Measurements from ENCODE around the gene TMEM270. TPM values are rescaled to one million over a fixed set of nuclear protein-coding genes. Genes with fewer than 3 reads are reported as not detected.

TMEM270 gene
- total RNA-seq, 2 experiments from 2014 or later = not detected

GRCh38 chr7:73828972-73829371 is 32.0 kb upstream of the TMEM270 start:
- peak overlapping the region; percentile 54 for H3K4me3 Mint-ChIP-seq

GRCh38 chr7:73829505-73829904 is 31.5 kb upstream of the TMEM270 start:
- DNase-seq (no peak), ATAC-seq (ENCODE audit: poor library complexity) (no peak)
- Mint-ChIP-seq H3K4me3 (no peak overlapping the region), H3K36me3 (ENCODE audit: low read depth) (no peaks in the 10 kb centered on the region), H3K27me3 (peaks cover 9% of the 10 kb centered on the region), H3K9me3 (no peaks in the 10 kb centered on the region), H3K27ac (no peak overlapping the region), H3K4me1 (ENCODE audit: low read depth) (peaks cover 33% of the 10 kb centered on the region)
- no peak overlapping the region for H3K27ac ChIP-seq (ENCODE audit: low read depth in 1 of 2, low read length in 2 of 2)
- H3K27me3 ChIP-seq (ENCODE audit: control insufficient read depth in 1 of 2, insufficient read depth in 2 of 2, low read length in 2 of 2) = peaks cover 0 to 5% of the 10 kb centered on the region in 2 experiments
- TF ChIP-seq CTCF (IDR thresholded peaks at IDR 0.05) = no peak
- ChIA-PET CTCF (no interaction called here), POLR2A (no interaction called here)
- peaks cover 37% of the 10 kb centered on the region for H3K4me1 ChIP-seq (ENCODE audit: insufficient read depth, low read length)
- no peaks in the 10 kb centered on the region for H3K36me3 ChIP-seq (ENCODE audit: insufficient read depth, low read length)
- H3K9me3 ChIP-seq (ENCODE audit: control insufficient read depth in 1 of 2, insufficient read depth in 1 of 2, low read length in 2 of 2) = peaks cover 0 to 2% of the 10 kb centered on the region in 2 experiments
- H3K4me3 ChIP-seq (ENCODE audit: low read length) = no peak overlapping the region
- intact Hi-C loops (cut with DNase I, micrococcal nuclease) = no loop called here

More at GRCh38 chr7:73828972-73829371, 32.0 kb upstream of the TMEM270 start:
- Histone ChIP-seq H3K27ac (ENCODE audit: low read depth in 1 of 2, low read length in 2 of 2) (no peak overlapping the region), H3K4me3 (ENCODE audit: low read length) (no peak overlapping the region), H3K4me1 (ENCODE audit: insufficient read depth, low read length) (peaks cover 43% of the 10 kb centered on the region), H3K9me3 (ENCODE audit: control insufficient read depth in 1 of 2, insufficient read depth in 1 of 2, low read length in 2 of 2) (no peaks in the 10 kb centered on the region), H3K27me3 (ENCODE audit: control insufficient read depth in 1 of 2, insufficient read depth in 2 of 2, low read length in 2 of 2) (peaks cover 0 to 5% of the 10 kb centered on the region in 2 experiments), H3K36me3 (ENCODE audit: insufficient read depth, low read length) (no peaks in the 10 kb centered on the region)
- no peak for TF ChIP-seq CTCF (IDR thresholded peaks at IDR 0.05)
- Mint-ChIP-seq H3K27me3 (peaks cover 9% of the 10 kb centered on the region), H3K4me1 (ENCODE audit: low read depth) (peaks cover 35% of the 10 kb centered on the region), H3K27ac (no peak overlapping the region), H3K9me3 (no peaks in the 10 kb centered on the region), H3K36me3 (ENCODE audit: low read depth) (no peaks in the 10 kb centered on the region)
- ChIA-PET CTCF (no interaction called here), POLR2A (no interaction called here)
- intact Hi-C loops (cut with DNase I, micrococcal nuclease) = no loop called here
- no peak for DNase-seq
- no peak for ATAC-seq (ENCODE audit: poor library complexity)

GRCh38 chr7:73829921-73830680 is 30.9 kb upstream of the TMEM270 start:
- intact Hi-C loops (cut with DNase I, micrococcal nuclease) = no loop called here
- H3K27me3 Mint-ChIP-seq = peaks cover 9% of the 10 kb centered on the region
- no peaks in the 10 kb centered on the region for H3K36me3 ChIP-seq (ENCODE audit: insufficient read depth, low read length)
- H3K4me3 ChIP-seq (ENCODE audit: low read length) = no peak overlapping the region
- CTCF ChIA-PET = no interaction called here
- no peak for ATAC-seq (ENCODE audit: poor library complexity)
- no peak overlapping the region for H3K27ac Mint-ChIP-seq
- peaks cover 0 to 4% of the 10 kb centered on the region in 2 experiments for H3K9me3 ChIP-seq (ENCODE audit: control insufficient read depth in 1 of 2, insufficient read depth in 1 of 2, low read length in 2 of 2)
- H3K4me1 ChIP-seq (ENCODE audit: insufficient read depth, low read length) = peaks cover 37% of the 10 kb centered on the region
- H3K27ac ChIP-seq (ENCODE audit: low read depth in 1 of 2, low read length in 2 of 2) = no peak overlapping the region
- H3K4me3 Mint-ChIP-seq = no peak overlapping the region
- H3K4me1 Mint-ChIP-seq (ENCODE audit: low read depth) = peaks cover 33% of the 10 kb centered on the region
- no peaks in the 10 kb centered on the region for H3K36me3 Mint-ChIP-seq (ENCODE audit: low read depth)
- no peaks in the 10 kb centered on the region for H3K9me3 Mint-ChIP-seq
- peaks cover 0 to 5% of the 10 kb centered on the region in 2 experiments for H3K27me3 ChIP-seq (ENCODE audit: control insufficient read depth in 1 of 2, insufficient read depth in 2 of 2, low read length in 2 of 2)
- POLR2A ChIA-PET = no interaction called here
- TF ChIP-seq CTCF (IDR thresholded peaks at IDR 0.05) = no peak
- DNase-seq = no peak

All from CD4-positive, alpha-beta T cell (primary cell).